ENCODE data around the gene SIRT7.

DNA sequence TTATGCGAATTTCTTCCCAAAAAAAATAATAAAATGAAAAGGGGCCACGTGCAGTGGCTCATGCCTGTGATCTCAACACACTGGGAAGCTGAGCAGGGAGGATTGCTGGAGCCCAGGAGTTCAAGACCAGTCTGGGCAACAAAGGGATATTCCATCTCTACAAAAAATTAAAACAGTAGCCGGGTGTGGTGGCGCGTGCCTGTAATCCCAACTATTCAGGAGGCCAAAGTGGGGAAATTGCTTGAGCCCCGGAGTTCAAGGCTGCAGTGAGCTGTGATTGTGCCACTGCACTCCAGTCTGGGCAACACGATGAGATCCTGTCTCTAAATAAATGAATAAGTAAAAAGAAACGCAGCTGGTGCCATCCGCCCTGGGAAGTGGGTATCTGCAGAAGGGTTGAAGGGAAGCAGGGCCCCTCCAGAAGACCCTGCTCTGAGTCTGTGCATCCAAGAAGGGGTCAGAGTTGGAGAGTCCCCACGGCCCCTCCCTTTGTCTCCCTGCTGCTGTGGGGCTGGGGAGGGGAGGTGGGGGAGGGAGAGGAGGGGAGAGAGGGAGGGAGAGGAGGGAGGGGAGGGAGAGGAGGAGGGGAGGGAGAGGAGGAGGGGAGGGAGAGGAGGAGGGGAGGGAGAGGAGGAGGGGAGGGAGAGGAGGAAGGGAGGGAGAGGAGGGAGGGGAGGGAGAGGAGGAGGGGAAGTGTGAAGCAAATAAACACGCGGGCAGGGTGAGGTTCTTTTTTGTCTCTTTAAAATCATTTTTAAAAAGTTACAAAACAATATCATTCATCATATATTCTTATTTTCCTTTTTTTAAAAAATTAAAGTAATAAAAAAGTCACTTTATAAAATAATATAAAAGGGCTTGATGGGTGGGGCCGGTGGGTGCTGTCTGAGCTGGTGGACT is 34.1 kb upstream of the SIRT7 start:
- TF ChIP-seq, protein P1, sequence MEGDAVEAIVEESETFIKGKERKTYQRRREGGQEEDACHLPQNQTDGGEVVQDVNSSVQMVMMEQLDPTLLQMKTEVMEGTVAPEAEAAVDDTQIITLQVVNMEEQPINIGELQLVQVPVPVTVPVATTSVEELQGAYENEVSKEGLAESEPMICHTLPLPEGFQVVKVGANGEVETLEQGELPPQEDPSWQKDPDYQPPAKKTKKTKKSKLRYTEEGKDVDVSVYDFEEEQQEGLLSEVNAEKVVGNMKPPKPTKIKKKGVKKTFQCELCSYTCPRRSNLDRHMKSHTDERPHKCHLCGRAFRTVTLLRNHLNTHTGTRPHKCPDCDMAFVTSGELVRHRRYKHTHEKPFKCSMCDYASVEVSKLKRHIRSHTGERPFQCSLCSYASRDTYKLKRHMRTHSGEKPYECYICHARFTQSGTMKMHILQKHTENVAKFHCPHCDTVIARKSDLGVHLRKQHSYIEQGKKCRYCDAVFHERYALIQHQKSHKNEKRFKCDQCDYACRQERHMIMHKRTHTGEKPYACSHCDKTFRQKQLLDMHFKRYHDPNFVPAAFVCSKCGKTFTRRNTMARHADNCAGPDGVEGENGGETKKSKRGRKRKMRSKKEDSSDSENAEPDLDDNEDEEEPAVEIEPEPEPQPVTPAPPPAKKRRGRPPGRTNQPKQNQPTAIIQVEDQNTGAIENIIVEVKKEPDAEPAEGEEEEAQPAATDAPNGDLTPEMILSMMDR (IDR thresholded peaks at IDR 0.05) = no peak
- TF ChIP-seq POLR2A (IDR thresholded peaks at IDR 0.05) (no peak), EP300 (IDR thresholded peaks at IDR 0.05) (no peak)
